HG03175 (cell line): ENCODE data around the gene DEFB112.

ENCODE experiments used
- ATAC-seq: cut with Tn5 transposase; IDR thresholded peaks from one replicate; pipeline ENCODE4 v1.9.1; 2021; ENCODE audit warnings: mild to moderate bottlenecking, moderate library complexity; ENCODE audit not compliant: unreplicated experiment

Gene DEFB112

GRCh38 chr6:50003139-50003538 is 46.6 kb downstream of the DEFB112 start:
- ATAC-seq, result no peak

DNA sequence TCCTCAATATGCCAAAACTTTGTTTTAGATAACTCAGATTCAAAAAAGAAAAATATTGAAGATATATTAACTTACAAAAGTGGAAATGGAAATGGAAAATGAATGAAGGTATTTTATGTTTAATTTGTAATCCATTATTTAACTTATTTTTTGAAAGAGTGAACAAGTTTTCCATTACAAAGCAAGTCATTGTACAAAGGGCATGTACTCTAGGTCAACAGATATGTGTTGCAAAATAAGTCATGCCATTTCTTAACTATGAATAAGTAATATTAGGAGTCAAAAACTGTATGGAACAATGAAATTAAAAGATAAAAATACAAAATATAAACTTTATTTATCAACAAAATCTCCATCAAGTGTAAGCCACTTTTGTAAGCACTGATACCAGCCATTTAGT is 54.5 kb downstream of the DEFB112 start:
- no peak for ATAC-seq
